GM18499 (cell line): ENCODE measurements around the gene INTS1.

Experiments used
- ATAC-seq: cut with Tn5 transposase; IDR thresholded peaks from one replicate; pipeline ENCODE4 v1.9.1; 2021; ENCODE audit warnings: moderate number of reproducible peaks; ENCODE audit not compliant: insufficient read depth, unreplicated experiment

Gene INTS1

DNA sequence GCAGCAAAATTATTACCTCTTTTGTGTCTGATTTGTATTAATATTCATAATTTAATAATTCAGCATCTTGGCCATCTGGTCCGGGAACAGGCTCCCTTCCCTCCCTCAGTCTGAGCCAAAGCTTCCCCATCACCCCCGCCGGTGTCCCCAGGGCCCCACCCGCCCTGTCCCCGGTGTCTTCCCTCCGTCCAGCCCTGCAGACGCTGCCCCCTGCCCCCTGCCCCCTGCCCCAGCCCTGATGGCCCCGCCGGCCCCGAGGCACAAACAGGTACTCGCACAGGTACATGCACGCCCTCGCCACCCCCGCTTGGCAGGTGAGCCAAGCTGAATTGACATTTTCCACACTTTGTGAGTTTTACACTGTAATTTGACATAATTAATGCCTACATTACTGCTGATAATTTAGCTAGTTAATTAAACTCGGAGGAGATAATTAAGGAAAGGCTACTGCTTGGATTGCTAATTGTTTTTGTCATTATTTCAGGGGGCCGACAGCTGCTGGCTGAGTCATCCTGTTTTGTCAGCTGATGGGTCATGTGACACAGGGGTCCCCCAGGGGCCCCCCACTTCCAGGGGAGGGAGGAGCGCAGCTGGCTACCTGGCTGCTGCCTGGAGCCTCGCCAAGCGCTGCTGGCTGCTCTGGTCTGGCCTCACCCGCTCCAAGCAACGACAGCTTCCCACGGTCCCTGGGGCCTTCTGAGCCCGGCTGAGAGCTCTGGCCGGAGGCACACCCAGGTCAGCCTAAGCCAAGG, 81.5 kb downstream of the INTS1 start:
- ATAC-seq, result no peak

DNA sequence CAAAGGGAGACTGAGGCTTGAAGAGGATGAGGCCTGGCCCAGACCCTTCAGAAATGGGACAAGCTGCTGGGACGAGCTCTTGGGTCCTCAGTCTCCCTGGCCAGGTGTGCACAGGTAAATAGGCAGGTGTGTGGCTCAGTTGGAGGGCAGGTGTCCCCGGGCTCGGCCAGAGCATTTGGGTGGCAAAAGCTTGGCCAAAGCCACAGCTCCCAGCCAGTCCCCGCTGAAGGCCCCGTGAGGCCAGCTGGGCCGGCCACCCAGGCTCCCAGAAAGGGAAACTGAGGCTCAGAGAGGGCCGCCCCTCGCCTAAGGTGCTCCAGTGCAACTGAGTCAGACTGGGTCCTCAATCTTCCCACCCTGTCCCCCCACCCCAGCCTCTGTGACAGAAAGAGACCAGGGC, 82.2 kb downstream of the INTS1 start:
- no peak for ATAC-seq

DNA sequence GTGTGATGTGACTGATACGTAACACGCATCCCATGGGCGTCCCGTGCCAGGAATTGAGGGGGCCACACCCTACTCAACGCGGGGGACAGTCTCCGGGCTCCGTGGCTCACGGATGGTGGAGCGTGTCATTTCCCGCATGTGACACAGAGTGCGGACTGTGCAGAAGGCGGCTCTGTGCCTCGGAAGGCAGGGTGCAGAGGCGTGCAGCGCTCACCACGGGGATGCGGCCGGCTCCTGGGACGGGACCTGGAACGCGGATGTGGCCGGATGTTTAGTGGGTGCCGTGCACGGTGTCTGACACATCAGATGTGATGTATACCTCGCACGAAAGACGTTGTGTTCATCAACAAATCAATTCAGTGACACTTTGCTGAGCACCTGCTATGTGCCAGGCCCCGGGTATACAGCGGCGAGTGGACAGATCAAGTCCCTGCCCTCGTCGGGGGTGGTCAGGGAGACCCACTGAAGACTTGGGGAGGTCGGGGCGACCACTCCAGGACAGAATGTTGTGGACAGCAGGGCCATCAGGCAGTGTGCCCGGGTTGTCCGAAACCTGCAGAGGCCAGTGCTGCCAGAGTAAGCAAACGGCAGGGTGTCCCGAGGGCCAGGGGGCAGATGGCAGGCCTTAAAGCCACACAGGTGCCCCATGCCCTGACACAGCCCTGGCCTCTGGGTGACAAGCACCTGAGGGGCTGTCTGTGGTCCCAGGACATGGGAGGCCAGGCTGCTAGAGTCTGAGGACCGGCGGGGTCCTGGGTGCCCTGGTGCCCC, 83.0 kb downstream of the INTS1 start:
- no peak for ATAC-seq
